Activated CD4-positive, alpha-beta T cell treated with anti-CD3 and anti-CD28 coated beads for 4 hours (primary cell): Measurements from ENCODE around the gene CPA2.
A peak's percentile ranks its signal among the peaks of the same experiment; 100 is the strongest.
"Not testable (repeated sequence)": the region's sequence is repeated elsewhere in the genome, so short reads cannot be mapped to it uniquely, and the experiment has no call there.

ENCODE experiments used
- DNase-seq, 2 donors: peaks; one replicate each; pipeline ENCODE4 v3.0.0-alpha.2; 2020

Gene CPA2

DNA sequence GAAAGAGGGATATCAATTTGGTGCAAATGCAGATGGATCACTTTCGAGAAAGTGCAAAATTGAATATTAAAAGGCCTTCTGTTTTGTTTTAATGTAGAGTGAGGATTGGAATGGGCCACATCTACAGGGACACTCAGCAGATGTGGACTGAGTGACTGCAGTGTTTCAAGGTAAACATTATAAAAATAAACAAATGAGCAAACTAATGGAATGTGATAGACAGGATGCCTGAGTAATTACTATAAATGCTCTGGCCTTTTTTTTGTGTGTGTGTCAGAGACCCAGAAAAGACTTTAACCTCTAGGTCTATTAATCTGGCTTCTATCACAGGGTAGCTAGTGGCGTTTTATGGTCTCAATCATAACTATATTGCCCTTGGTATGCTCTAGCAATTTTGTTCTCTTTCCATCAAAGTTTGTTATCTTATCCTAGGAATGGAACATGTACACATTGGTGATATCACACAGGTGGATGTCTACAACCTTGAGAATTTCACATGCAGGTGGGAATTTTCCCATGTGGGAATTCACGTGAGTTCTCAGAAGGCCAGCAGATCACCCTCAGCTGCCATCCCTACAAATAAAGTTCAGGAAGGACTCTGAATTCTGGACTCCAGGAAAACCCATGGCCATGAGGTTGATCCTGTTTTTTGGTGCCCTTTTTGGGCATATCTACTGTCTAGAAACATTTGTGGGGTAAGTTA lies at the start of gene CPA2:
Gene CPA2 (plus strand): TSS at position 606 of the 703 bp plus-strand sequence. CDS start 19 bp downstream, at position 625.
- no peak for DNase-seq

DNA sequence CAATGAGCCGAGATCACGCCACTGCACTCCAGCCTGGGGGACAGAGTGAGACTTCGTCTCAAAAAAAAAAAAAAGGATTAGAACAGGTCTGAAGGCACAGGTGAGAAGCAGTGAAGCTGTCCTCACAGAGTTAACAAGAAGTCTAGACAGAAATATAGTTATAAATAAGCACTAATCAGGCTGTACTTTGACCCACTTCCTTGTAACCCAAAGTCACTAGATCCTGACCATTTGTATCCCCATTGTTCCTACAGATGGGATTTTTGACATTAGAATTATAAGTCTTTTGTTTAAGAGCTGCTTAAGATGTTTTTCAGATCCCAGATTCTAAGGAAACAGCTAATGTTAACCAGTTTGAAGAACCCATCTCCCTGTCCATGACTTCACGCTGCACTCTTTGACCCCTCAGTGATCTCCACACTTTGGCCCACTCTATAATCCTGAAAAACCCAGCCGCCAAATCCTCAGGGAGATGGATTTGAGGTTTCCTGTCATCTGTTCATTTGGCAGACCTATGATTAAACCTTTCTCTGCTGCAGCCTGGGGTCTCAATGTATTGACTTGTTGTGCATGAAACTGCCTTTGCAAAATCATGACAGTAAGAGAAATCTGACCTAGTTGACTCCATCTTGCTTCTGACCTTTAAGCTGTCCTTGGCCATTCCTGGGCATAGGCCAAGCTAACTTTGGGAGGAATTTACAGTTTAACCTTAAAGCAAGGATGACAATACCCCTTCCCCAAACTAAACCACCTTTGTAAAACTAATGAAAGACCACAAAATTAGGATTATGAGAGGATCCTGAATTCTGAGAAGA lies 47.6 kb upstream of the CPA2 start:
- no peak for DNase-seq

DNA sequence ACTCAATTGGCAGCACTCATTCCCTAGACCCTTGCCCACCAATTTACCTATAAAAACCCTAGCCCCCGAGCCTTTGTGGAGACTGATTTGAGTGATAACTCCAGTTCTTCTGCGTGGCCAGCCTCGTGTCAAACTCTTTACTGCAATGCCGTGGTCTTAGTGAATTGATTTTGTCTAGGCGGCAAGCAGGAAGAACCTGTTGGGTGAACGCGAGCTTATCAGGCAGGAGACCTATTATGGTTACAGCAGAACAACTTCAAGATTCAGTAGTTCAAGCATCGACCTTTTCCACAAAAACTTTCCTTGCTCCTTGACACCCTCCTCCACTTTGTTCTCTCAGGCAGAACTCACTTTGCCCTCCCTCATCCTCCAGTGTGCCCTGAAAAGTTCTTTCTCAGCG lies 46.8 kb upstream of the CPA2 start:
- no peak for DNase-seq

DNA sequence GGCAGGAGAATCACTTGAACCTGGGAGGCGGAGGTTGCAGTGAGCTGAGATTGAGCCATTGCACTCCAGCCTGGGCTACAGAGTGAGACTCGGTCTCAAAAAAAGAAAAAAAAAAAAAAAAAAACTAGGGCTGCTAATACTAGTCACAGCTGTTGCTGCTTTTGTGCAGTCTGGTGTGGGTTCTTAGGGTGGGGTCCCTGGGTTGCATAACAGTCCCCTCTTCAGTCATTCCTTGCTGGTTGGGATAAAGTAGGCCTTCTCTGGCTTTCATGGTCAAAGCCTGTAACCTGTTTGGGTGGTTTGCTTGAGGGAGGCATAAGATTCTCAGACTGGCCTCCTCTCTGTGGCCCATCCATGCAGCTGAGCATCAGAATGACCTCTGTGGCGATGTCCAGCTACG lies 44.9 kb upstream of the CPA2 start:
- no peak for DNase-seq

DNA sequence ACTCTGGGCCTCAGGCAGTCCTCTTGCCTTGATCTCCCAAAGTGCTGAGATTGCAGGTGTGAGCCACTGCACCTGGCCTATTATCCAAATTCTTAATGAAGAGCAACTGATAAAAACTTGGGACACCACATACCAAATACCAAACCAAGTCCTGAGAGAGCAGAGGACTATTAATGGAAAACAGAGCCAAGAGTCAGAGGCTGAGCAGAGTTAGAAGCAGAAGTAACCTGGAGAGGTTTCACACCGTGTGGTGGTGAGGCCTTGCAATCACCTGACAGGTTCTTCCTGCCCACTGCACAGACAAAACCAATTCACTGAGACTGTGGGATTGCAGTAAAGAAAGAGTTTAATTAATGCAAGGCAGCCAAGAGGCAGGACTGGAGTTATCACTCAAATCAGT lies 43.0 kb upstream of the CPA2 start:
- DNase-seq, result no peak

DNA sequence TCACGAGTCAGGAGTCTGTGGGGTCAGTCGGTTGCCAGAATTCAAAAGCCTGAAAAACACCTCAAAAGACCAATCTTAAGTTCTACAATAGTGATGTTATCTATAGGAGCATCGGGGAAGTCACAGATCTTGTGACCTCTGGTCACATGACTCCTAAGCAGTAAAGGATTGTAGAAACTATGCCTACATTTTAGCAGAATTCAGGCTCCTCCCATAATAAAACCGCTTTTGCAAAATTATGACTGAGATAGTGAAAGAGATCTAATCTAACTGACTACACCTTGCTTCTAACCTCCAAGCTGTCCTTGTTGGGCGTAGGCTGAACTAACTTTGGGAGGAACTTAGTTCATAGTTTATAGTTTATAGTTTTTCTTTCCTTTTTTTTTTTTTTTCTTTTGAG lies 42.5 kb upstream of the CPA2 start:
- no peak for DNase-seq

DNA sequence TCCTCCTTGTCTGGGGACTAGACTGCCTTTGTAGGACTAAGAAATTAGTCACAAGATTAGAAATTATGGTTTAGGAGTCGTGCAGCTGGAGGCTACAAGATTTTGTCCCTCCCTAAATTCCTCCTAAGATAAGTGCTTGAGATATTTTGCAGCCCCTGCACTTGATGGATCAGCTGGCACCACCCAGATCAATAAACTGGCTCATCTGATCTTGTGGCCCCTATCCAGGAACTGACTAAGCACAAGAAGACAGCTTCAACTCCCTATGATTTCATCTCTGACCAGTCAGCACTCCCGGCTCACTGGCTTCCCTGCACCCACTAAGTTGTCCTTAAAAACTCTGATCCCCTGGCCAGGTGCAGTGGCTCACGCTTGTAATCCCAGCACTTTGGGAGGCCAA lies 41.7 kb upstream of the CPA2 start:
- DNase-seq, result not testable (repeated sequence)

DNA sequence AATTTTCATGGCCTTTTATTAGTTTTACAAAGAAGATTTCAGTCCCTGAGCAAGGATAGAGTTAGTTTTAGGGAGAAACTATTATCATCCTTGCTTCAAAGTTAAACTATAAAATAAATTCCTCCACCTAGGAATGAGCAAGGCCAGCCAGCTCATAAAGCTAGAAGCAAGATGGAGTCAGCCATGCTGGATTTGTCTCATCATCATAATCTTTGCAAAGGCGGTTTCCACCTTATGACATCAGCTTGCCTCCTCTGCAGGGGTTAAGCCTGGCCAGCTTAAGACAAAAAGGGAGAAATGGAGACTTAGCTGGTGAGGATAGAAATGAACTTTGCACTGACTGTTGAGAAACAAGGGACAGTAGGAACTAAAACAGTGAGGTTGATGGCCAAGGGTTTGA lies 40.3 kb upstream of the CPA2 start:
- no peak for DNase-seq

DNA sequence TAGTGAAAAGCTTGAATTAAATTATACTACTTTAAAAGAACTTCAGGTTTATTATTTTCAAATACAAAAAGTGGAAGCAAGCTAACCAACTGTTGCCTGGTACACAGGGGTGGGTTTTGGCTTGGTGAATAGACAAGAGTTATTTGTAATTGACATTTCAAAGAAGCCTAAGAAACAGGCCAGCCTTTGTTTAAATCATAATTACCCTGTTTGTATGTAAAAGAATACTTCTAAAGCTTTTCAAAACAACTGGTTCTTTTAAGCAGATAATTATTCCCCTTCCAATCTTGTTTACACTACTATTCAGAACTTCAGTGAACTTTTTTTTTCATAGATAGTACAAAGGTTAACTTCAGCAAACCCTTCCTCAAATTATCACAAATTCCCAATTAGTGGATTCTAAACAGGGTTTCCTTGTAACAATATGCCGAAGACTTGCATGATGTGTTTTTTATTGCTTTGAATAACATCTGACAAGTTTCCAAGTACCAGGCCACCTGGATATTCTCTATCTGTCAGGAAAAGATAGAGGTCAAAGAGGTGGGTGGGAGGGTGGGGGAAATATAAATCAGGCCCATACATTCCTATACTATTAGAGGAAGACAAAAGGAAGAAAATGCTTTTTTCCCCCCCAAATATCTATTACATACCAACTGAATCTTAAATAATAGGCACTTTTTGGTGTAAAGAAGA lies 38.6 kb upstream of the CPA2 start:
- DNase-seq, result no peak

DNA sequence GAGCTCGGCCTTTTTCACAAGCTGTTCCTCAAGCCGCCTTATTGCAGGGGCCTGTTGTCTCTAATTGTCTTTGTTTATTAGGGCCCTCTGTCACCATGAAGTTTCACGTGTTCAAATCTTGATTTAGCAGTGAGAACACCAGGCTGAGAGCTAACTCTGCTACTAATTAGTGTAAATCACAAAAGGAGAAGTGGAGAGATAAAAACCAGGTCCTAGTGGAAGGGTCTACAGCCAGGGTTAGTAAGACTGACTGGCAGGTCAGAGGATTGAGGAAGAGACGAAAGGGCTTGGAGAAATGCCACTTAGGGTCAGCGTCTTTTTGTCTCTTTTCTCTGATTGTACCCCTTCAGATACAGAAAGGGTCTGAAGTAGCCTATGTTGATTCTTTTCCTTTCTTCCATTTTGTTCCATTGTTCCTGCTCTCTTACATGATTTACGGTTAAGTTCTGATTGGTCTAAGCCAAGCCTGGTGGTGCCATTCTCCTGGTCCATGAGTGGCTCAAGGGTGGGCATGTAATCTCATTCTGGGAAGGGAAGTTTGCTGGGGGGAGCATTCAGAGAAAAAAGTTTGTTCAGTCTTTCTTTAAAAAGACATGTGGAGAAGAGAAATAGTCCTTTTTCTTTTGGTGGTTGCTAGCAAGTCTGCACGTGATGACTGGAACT lies 37.7 kb upstream of the CPA2 start:
- DNase-seq, result no peak

DNA sequence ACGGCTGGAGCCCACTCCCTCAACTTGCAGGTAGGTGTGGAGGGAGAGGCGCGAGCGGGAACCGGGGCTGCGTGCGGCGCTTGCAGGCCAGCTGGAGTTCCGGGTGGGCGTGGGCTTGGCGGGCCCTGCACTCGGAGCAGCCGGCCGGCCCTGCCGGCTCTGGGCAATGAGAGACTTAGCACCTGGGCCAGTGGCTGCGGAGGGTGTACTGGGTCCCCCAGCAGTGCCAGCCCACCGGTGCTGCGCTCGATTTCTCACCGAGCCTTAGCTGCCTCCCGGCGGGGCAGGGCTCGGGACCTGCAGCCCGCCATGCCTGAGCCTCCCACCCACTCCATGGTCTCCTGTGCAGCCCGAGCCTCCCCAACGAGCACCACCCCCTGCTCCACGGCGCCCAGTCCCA lies 36.7 kb upstream of the CPA2 start:
- DNase-seq, result not testable (repeated sequence)

DNA sequence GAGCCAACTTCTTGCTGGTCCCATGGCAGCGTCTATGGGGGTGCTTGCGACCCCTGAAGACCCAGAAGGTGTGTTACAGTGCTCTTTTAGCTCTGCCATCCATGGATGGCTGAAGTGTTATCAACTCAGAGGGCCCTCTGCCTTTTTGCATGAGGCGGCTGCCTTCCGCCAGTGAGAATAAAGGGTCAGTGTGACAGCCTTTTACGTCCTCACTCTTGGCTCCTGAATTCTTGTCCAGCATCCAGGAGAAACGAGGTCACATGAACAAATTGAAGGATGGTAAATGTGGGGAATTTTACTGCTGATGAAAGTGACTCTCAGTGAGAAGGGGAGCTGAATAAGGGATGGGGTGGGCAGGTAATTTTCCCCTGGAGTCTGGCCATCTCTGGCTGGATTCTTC lies 34.9 kb upstream of the CPA2 start:
- no peak for DNase-seq

DNA sequence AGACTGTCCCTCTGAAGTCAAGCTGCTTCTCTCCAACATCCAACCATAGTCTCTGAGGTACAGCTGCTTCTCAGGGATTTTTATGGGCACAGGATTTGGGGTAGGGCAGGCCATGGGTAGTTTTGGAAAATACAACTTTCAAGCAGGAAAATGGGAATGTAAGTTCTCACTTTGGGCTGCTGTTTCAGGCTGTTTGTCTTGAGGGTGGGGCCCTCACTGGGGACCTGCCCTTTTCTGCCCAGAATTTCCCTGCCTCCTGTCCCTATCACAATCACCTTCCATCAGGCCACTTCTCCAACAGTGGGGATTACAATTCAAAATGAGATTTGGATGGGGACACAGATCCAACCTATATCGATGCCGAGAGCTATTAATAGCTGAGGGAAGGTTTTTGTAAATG lies 34.5 kb upstream of the CPA2 start:
- DNase-seq, result no peak

DNA sequence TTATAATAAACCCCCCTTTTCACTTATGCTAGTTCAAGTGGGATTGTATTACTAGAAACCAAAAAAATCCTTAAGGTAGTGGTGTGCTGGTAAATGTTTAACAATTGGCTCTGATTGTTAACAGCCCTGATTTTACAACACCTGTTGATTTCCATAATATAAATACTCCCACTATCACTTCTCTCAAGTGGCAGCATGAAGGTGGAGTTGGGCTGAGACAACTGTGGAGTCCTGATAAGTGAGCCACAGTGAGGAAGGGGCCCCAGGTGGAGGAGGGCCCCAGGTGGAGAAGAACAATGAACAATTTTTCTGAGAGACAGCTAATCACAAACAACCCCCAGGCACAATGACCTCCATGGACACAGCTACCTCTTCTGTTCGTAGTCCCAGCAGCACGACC lies 32.6 kb upstream of the CPA2 start:
- no peak for DNase-seq

DNA sequence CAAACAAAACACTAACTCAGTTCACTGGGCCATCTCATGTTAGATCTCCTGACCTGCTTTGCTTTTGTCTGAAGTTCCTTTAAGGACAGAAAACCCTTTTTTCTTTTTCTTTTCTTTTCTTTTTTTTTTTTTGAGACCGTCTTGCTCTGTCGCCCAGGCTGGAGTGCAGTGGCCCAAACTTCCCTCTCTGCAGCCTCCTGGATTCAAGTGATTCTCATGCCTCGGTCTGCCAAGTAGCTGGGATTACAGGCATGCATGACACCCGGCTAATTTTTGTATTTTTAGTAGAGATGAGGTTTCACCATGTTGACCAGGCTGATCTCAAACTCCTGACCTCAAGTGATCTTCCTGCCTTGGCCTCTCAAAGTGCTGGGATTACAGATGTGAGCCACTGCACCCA lies 30.3 kb upstream of the CPA2 start:
- not testable (repeated sequence) for DNase-seq

DNA sequence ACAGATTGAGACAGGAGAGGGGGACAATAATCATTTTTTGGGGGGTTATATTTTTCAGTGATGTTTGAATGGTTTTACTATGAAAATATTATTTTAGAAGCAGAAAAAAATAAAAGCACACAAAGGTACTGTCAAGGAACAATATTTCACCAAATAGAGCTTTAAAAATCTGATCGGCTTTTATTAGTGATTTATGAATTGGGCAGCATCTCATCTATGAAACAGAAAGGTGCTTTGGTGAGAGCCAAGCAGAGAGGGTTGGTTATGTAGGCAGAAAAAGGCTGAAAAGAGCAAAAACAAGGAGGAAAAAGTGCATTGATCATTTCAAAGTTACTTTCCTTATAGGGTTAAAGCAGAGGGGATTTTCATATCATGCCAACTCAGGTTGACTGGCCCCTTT lies 26.4 kb upstream of the CPA2 start:
- no peak for DNase-seq

DNA sequence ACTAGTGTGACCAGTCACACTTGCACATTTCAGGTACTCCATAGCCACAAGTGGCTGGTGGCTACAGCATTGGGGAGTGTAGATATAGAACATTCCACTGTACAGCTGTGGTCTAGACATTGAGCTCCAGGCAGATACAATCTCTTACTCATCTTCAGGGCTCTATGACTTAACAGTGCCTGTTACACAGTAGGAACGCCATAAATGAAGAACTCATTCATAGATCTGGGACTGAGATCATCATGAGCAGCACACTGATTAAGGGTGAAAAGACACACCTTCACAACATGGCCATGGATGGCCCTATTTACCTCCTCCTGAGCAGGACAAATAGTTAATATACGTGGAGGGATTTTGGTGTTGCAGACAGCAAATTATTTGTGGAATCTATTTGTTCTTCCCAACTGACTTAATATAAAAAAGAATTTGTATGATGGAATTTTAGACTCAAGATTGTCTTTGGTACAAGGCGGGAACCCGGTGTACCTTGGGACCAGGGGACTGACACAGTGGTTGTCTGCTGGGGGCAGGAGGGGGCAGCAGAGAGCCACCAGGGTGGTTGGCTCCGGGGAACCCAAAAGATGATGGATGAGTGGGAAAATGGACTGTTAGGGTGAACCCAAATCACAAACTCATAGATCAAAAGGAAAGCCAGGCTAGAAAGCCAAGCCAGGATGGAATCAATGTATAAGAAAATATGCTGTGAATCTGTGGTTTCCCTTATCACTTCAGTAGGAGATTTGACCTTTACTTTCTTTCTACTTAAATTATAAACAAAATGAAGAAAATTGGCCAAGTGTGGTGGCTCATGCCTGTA lies 24.3 kb upstream of the CPA2 start:
- peak; percentile 29 to 56 for DNase-seq

DNA sequence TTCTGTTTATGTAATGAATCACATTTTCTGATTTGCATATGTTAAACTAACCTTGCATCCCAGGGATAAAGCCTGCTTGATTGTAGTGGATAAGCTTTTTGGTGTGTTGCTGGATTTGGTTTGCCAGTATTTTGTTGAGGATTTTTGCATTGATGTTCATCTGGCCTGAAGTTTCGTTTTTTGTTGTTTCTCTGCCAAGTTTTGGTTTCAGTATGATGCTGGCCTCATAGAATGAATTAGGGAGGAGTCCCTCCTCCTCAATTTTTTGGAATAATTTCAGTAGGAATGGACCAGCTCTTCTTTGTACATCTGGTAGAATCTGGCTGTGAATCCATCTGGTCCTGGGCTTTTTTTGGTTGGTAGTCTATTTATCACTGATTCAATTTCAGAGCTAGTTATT lies 23.2 kb upstream of the CPA2 start:
- DNase-seq, result not testable (repeated sequence)

DNA sequence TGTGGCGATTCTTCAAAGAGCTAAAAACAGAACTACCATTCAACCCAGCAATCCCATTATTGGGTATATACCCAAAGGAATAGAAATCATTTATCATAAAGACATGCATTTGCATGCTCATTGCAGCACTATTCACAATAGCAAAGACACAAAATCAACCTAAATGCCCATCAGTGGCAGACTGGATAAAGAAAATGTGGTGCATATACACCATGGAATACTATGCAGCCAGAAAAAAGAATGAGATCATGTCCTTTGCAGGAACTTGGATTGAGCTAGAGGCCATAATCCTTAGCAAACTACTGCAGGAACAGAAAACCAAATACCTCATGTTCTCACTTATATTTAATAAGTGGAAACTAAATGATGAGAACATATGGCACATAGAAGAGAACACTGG lies 20.2 kb upstream of the CPA2 start:
- DNase-seq, result not testable (repeated sequence)

DNA sequence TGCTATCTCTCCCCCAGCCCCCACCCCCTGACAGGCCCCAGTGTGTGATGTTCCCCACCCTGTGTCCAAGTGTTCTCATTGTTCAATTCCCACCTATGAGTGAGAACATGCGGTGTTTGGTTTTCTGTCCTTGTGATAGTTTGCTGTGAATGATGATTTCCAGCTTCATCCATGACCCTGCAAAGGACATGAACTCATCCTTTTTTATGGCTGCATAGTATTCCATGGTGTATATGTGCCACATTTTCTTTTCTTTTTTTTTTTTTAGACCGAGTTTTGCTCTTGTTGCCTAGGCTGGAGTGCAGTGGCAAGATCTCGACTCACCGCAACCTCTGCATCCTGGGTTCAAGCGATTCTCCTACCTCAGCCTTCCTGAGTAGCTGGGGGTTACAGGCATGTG lies 17.8 kb upstream of the CPA2 start:
- not testable (repeated sequence) for DNase-seq

DNA sequence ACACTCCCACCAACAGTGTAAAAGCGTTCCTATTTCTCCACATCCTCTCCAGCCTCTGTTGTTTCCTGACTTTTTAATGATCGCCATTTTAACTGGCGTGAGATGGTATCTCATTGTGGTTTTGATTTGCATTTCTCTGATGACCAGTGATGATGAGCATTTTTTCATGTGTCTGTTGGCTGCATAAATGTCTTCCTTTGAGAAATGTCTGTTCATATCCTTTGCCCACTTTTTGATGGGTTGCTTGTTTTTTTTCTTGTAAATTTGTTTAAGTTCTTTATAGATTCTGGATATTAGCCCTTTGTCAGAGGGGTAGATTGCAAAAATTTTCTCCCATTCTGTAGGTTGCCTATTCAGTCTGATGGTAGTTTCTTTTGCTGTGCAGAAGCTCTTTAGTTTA lies 17.0 kb upstream of the CPA2 start:
- DNase-seq, result not testable (repeated sequence)

DNA sequence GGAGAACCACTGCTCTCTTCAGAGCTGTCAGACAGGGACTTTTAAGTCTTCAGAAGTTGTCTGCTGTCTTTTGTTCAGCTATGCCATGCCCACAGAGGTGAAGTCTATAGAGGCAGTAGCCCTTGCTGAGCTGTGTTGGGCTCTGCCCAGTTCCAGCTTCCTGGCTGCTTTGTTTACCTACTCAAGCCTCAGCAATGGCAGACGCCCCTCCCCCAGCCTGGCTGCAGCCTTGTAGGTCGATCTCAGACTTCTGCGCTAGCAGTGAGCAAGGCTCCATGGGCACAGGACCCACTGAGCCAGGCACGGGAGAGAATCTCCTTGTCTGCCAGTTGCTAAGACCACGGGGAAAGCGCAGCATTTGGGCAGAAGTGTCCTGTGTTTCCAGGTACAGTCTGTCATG lies 12.1 kb upstream of the CPA2 start:
- no peak for DNase-seq
